ENCODE measurements around the gene PSMG3. TPM values are rescaled to one million over a fixed set of nuclear protein-coding genes. Genes with fewer than 3 reads are reported as not detected.
A peak's percentile ranks its signal among the peaks of the same experiment; 100 is the strongest.

PSMG3 gene
- polyA plus RNA-seq, 2 of the 4 experiments (the other 2 are of a cell fraction), result 75.9 to 89.3 TPM

- Histone ChIP-seq H3K4me3 (no peak overlapping the region), H3K9me3 (no peaks in the 10 kb centered on the region), H3K4me2 (no peak overlapping the region), H3K4me1 (no peaks in the 10 kb centered on the region), H3K27ac (no peak overlapping the region)
- 5% methylated on average over 3 of the region's 3 CpGs for WGBS (ENCODE audit: missing lambda C conversion rate)
- DNase-seq (ENCODE audit: low read depth in 1 of 2, low spot score in 1 of 2) (no peak), FAIRE-seq (no peak), ATAC-seq (no peak)
- TF ChIP-seq MYC (IDR thresholded peaks at IDR 0.05; ENCODE audit: borderline replicate concordance, low read length) (no peak), HOXA7 (CRISPR knock-in tag; IDR thresholded peaks at IDR 0.05) (no peak), ZNF302 (CRISPR knock-in tag; IDR thresholded peaks at IDR 0.05) (no peak), FOXS1 (CRISPR knock-in tag; IDR thresholded peaks at IDR 0.05) (no peak), POLR2A (IDR thresholded peaks at IDR 0.05; ENCODE audit: low read length) (no peak), NR3C1 (IDR thresholded peaks at IDR 0.05) (no peak), KDM5A (IDR thresholded peaks at IDR 0.05) (no peak), ELK1 (IDR thresholded peaks at IDR 0.05; ENCODE audit: low read depth, low read length) (no peak), CEBPB (IDR thresholded peaks at IDR 0.05) (no peak)
- ChIA-PET POLR2A (no interaction called here), CTCF (interaction anchor here (1.6 to 2.3 kb wide), 2 partner anchors 10 to 14 kb away, joined by 5 to 7 read pairs; no protein-coding TSS in a partner anchor)
These were observed 25.2 kb upstream of the PSMG3 start for GRCh38 chr7:1595027-1595426.

- DNase-seq (ENCODE audit: low read depth in 1 of 2, low spot score in 1 of 2), result no peak
- Histone ChIP-seq H3K4me2 (no peak overlapping the region), H3K9me3 (peaks cover 9% of the 10 kb centered on the region), H3K4me1 (no peaks in the 10 kb centered on the region), H3K4me3 (no peak overlapping the region), H3K27ac (no peak overlapping the region)
- ChIA-PET CTCF (interaction anchor here (0.9 to 5.7 kb wide), 4 partner anchors 11 to 44 kb away, joined by 4 to 23 read pairs (median 9); no protein-coding TSS in a partner anchor), POLR2A (no interaction called here)
- FAIRE-seq, result no peak
- TF ChIP-seq, protein P1, sequence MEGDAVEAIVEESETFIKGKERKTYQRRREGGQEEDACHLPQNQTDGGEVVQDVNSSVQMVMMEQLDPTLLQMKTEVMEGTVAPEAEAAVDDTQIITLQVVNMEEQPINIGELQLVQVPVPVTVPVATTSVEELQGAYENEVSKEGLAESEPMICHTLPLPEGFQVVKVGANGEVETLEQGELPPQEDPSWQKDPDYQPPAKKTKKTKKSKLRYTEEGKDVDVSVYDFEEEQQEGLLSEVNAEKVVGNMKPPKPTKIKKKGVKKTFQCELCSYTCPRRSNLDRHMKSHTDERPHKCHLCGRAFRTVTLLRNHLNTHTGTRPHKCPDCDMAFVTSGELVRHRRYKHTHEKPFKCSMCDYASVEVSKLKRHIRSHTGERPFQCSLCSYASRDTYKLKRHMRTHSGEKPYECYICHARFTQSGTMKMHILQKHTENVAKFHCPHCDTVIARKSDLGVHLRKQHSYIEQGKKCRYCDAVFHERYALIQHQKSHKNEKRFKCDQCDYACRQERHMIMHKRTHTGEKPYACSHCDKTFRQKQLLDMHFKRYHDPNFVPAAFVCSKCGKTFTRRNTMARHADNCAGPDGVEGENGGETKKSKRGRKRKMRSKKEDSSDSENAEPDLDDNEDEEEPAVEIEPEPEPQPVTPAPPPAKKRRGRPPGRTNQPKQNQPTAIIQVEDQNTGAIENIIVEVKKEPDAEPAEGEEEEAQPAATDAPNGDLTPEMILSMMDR (IDR thresholded peaks at IDR 0.05), result no peak
- TF ChIP-seq, protein P2, sequence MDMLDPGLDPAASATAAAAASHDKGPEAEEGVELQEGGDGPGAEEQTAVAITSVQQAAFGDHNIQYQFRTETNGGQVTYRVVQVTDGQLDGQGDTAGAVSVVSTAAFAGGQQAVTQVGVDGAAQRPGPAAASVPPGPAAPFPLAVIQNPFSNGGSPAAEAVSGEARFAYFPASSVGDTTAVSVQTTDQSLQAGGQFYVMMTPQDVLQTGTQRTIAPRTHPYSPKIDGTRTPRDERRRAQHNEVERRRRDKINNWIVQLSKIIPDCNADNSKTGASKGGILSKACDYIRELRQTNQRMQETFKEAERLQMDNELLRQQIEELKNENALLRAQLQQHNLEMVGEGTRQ (IDR thresholded peaks at IDR 0.05), result no peak
- TF ChIP-seq ZSCAN20 (CRISPR knock-in tag; IDR thresholded peaks at IDR 0.05) (no peak), HEYL (CRISPR knock-in tag; IDR thresholded peaks at IDR 0.05) (no peak), RFX5 (IDR thresholded peaks at IDR 0.05) (no peak), NR3C1 (IDR thresholded peaks at IDR 0.05) (no peak), PBX3 (IDR thresholded peaks at IDR 0.05) (no peak), RCOR1 (IDR thresholded peaks at IDR 0.05; ENCODE audit: low read depth, low read length) (no peak), ESRRA (IDR thresholded peaks at IDR 0.05; ENCODE audit: borderline replicate concordance, low read length) (no peak), GATA3 (IDR thresholded peaks at IDR 0.05; ENCODE audit: borderline replicate concordance) (no peak)
- ATAC-seq, result peak in 1 of 2 experiments; percentile 24; a peak in 3 of 6 replicates
- WGBS (ENCODE audit: missing lambda C conversion rate), result 23% methylated on average over 4 of the region's 4 CpGs
These were observed 24.1 kb upstream of the PSMG3 start for GRCh38 chr7:1593904-1594421.
